ENCODE measurements around the gene SETBP1. TPM values are rescaled to one million over a fixed set of nuclear protein-coding genes. Genes with fewer than 3 reads are reported as not detected.

The SETBP1 gene
- polyA plus RNA-seq, 3 donors from 2014 or later = 1.2 to 4.3 TPM; not detected in 1

- Mint-ChIP-seq H3K9me3 (no peaks in the 10 kb centered on the region), H3K4me3 (peak overlapping the region in 3 of 5 donors; percentile 20 to 37 (median 26)), H3K27ac (peak overlapping the region in 4 of 6 donors; percentile 17 to 69 (median 36)), H3K4me1 (peaks cover 62 to 67% of the 10 kb centered on the region in 2 donors), H3K27me3 (ENCODE audit: low read depth in 3 of 3) (peaks cover 3 to 11% (median 6%) of the 10 kb centered on the region in 3 donors), H3K36me3 (peaks cover 0 to 10% (median 3%) of the 10 kb centered on the region in 3 donors)
- DNase-seq = no peak
These were observed 52.5 kb downstream of the SETBP1 start for GRCh38 chr18:44733069-44733753.

- Mint-ChIP-seq H3K27me3 (ENCODE audit: low read depth in 3 of 3) (peaks cover 3 to 11% (median 6%) of the 10 kb centered on the region in 3 donors), H3K4me1 (peaks cover 55 to 60% of the 10 kb centered on the region in 2 donors), H3K27ac (peak overlapping the region in 1 of 6 donors; percentile 42), H3K4me3 (peak overlapping the region in 2 of 5 donors; percentile 24 to 46), H3K36me3 (peaks cover 2 to 10% (median 3%) of the 10 kb centered on the region in 3 donors), H3K9me3 (no peaks in the 10 kb centered on the region)
- DNase-seq = no peak
These were observed 53.2 kb downstream of the SETBP1 start for GRCh38 chr18:44733754-44734465.

GRCh38 chr18:44735096-44735495 lies 54.4 kb downstream of the SETBP1 start:
- Mint-ChIP-seq H3K27me3 (ENCODE audit: low read depth in 3 of 3) (peaks cover 0 to 7% (median 2%) of the 10 kb centered on the region in 3 donors), H3K4me3 (no peak overlapping the region), H3K27ac (no peak overlapping the region), H3K4me1 (peaks cover 44 to 48% of the 10 kb centered on the region in 2 donors), H3K9me3 (no peaks in the 10 kb centered on the region), H3K36me3 (peaks cover 12 to 13% (median 13%) of the 10 kb centered on the region in 3 donors)
- DNase-seq = no peak

- Mint-ChIP-seq H3K27me3 (ENCODE audit: low read depth in 3 of 3) (peaks cover 0 to 4% (median 4%) of the 10 kb centered on the region in 3 donors), H3K9me3 (no peaks in the 10 kb centered on the region), H3K4me3 (no peak overlapping the region), H3K27ac (peak overlapping the region in 1 of 6 donors; percentile 47), H3K4me1 (peaks cover 26 to 31% of the 10 kb centered on the region in 2 donors), H3K36me3 (peaks cover 14 to 25% (median 18%) of the 10 kb centered on the region in 3 donors)
- DNase-seq = no peak
These were observed 56.1 kb downstream of the SETBP1 start for GRCh38 chr18:44736664-44737380.

GRCh38 chr18:44737623-44738022 lies 56.9 kb downstream of the SETBP1 start:
- Mint-ChIP-seq H3K4me1 (peaks cover 19 to 22% of the 10 kb centered on the region in 2 donors), H3K9me3 (no peaks in the 10 kb centered on the region), H3K36me3 (peaks cover 14 to 27% (median 22%) of the 10 kb centered on the region in 3 donors), H3K27me3 (ENCODE audit: low read depth in 3 of 3) (peaks cover 0 to 4% (median 4%) of the 10 kb centered on the region in 3 donors), H3K27ac (no peak overlapping the region), H3K4me3 (no peak overlapping the region)
- DNase-seq = no peak

- peaks cover 0 to 4% (median 0%) of the 10 kb centered on the region in 3 donors for H3K27me3 Mint-ChIP-seq (ENCODE audit: low read depth in 3 of 3)
- H3K9me3 Mint-ChIP-seq = no peaks in the 10 kb centered on the region
- H3K4me3 Mint-ChIP-seq = no peak overlapping the region
- DNase-seq = no peak
- H3K36me3 Mint-ChIP-seq = peaks cover 14 to 27% (median 22%) of the 10 kb centered on the region in 3 donors
- peaks cover 0 to under 1% of the 10 kb centered on the region in 2 donors for H3K4me1 Mint-ChIP-seq
- H3K27ac Mint-ChIP-seq = no peak overlapping the region
These were observed 59.3 kb downstream of the SETBP1 start for GRCh38 chr18:44740000-44740399.

- peaks cover 0 to 4% (median 2%) of the 10 kb centered on the region in 3 donors for H3K27me3 Mint-ChIP-seq (ENCODE audit: low read depth in 3 of 3)
- H3K36me3 Mint-ChIP-seq = peaks cover 14 to 27% (median 21%) of the 10 kb centered on the region in 3 donors
- no peak overlapping the region for H3K4me3 Mint-ChIP-seq
- no peaks in the 10 kb centered on the region for H3K9me3 Mint-ChIP-seq
- no peak for DNase-seq
- peaks cover 0 to 12% of the 10 kb centered on the region in 2 donors for H3K4me1 Mint-ChIP-seq
- H3K27ac Mint-ChIP-seq = no peak overlapping the region
These were observed 60.4 kb downstream of the SETBP1 start for GRCh38 chr18:44741085-44741484.

- H3K4me1 Mint-ChIP-seq = peaks cover 0 to 14% of the 10 kb centered on the region in 2 donors
- H3K9me3 Mint-ChIP-seq = no peaks in the 10 kb centered on the region
- peaks cover 0 to 4% (median 2%) of the 10 kb centered on the region in 3 donors for H3K27me3 Mint-ChIP-seq (ENCODE audit: low read depth in 3 of 3)
- no peak overlapping the region for H3K4me3 Mint-ChIP-seq
- DNase-seq = no peak
- H3K36me3 Mint-ChIP-seq = peaks cover 14 to 28% (median 24%) of the 10 kb centered on the region in 3 donors
- H3K27ac Mint-ChIP-seq = no peak overlapping the region
These were observed 60.8 kb downstream of the SETBP1 start for GRCh38 chr18:44741511-44741910.

GRCh38 chr18:44742126-44742525 lies 61.4 kb downstream of the SETBP1 start:
- H3K9me3 Mint-ChIP-seq = no peaks in the 10 kb centered on the region
- peaks cover 14 to 28% (median 25%) of the 10 kb centered on the region in 3 donors for H3K36me3 Mint-ChIP-seq
- no peak overlapping the region for H3K27ac Mint-ChIP-seq
- no peak for DNase-seq
- peaks cover 0 to 14% of the 10 kb centered on the region in 2 donors for H3K4me1 Mint-ChIP-seq
- peaks cover 0 to 4% (median 2%) of the 10 kb centered on the region in 3 donors for H3K27me3 Mint-ChIP-seq (ENCODE audit: low read depth in 3 of 3)
- H3K4me3 Mint-ChIP-seq = no peak overlapping the region

GRCh38 chr18:44742718-44743311 lies 62.1 kb downstream of the SETBP1 start:
- DNase-seq = no peak
- peaks cover 14 to 28% (median 23%) of the 10 kb centered on the region in 3 donors for H3K36me3 Mint-ChIP-seq
- peaks cover 0 to 14% of the 10 kb centered on the region in 2 donors for H3K4me1 Mint-ChIP-seq
- H3K27ac Mint-ChIP-seq = peak overlapping the region in 1 of 6 donors; percentile 37
- no peaks in the 10 kb centered on the region for H3K9me3 Mint-ChIP-seq
- peaks cover 0 to 4% (median 2%) of the 10 kb centered on the region in 3 donors for H3K27me3 Mint-ChIP-seq (ENCODE audit: low read depth in 3 of 3)
- no peak overlapping the region for H3K4me3 Mint-ChIP-seq

- Mint-ChIP-seq H3K27ac (peak overlapping the region in 1 of 6 donors; percentile 3), H3K36me3 (peaks cover 14 to 28% (median 20%) of the 10 kb centered on the region in 3 donors), H3K4me3 (no peak overlapping the region), H3K4me1 (peaks cover 0 to 14% of the 10 kb centered on the region in 2 donors), H3K27me3 (ENCODE audit: low read depth in 3 of 3) (peaks cover 0 to 6% (median 2%) of the 10 kb centered on the region in 3 donors), H3K9me3 (no peaks in the 10 kb centered on the region)
- no peak for DNase-seq
These were observed 62.9 kb downstream of the SETBP1 start for GRCh38 chr18:44743631-44744030.

- no peaks in the 10 kb centered on the region for H3K9me3 Mint-ChIP-seq
These were observed 63.8 kb downstream of the SETBP1 start for GRCh38 chr18:44744161-44745121.

More at GRCh38 chr18:44744161-44745121, 63.8 kb downstream of the SETBP1 start:
- H3K27me3 Mint-ChIP-seq (ENCODE audit: low read depth in 3 of 3) = peaks cover 0 to 6% (median 2%) of the 10 kb centered on the region in 3 donors
- no peak for DNase-seq
- H3K27ac Mint-ChIP-seq = no peak overlapping the region
- no peak overlapping the region for H3K4me3 Mint-ChIP-seq
- H3K36me3 Mint-ChIP-seq = peaks cover 8 to 27% (median 20%) of the 10 kb centered on the region in 3 donors
- peaks cover 0 to 21% of the 10 kb centered on the region in 2 donors for H3K4me1 Mint-ChIP-seq

All from immature natural killer cell (primary cell).